ENCODE data around the gene RAPGEF5.

The RAPGEF5 gene

GRCh38 chr7:22395222-22395621 lies 38.3 kb upstream of the RAPGEF5 start:
- no peaks in the 10 kb centered on the region for H3K4me1 ChIP-seq (ENCODE audit: control insufficient read depth, insufficient read depth, low read length, unreplicated experiment)
- H2AFZ ChIP-seq (ENCODE audit: low read length, unreplicated experiment) = no peak overlapping the region
- H3K79me2 ChIP-seq (ENCODE audit: control insufficient read depth, insufficient read depth, low read length, unreplicated experiment) = no peaks in the 10 kb centered on the region
- H3K27me3 ChIP-seq (ENCODE audit: insufficient read depth, low read length) = no peaks in the 10 kb centered on the region
- H3K27ac ChIP-seq (ENCODE audit: low read depth, low read length) = no peak overlapping the region
- H3K36me3 ChIP-seq (ENCODE audit: insufficient read depth, low read length) = no peaks in the 10 kb centered on the region
- no peak overlapping the region for H3K4me3 ChIP-seq (ENCODE audit: low read depth, low read length)

GRCh38 chr7:22394739-22395138 lies 37.8 kb upstream of the RAPGEF5 start:
- Histone ChIP-seq H3K4me3 (ENCODE audit: low read depth, low read length) (no peak overlapping the region), H2AFZ (ENCODE audit: low read length, unreplicated experiment) (no peak overlapping the region), H3K27ac (ENCODE audit: low read depth, low read length) (no peak overlapping the region), H3K36me3 (ENCODE audit: insufficient read depth, low read length) (no peaks in the 10 kb centered on the region), H3K27me3 (ENCODE audit: insufficient read depth, low read length) (no peaks in the 10 kb centered on the region), H3K79me2 (ENCODE audit: control insufficient read depth, insufficient read depth, low read length, unreplicated experiment) (no peaks in the 10 kb centered on the region), H3K4me1 (ENCODE audit: control insufficient read depth, insufficient read depth, low read length, unreplicated experiment) (no peaks in the 10 kb centered on the region)

GRCh38 chr7:22393913-22394729 lies 37.2 kb upstream of the RAPGEF5 start:
- Histone ChIP-seq H3K27me3 (ENCODE audit: insufficient read depth, low read length) (no peaks in the 10 kb centered on the region), H2AFZ (ENCODE audit: low read length, unreplicated experiment) (no peak overlapping the region)

DNA sequence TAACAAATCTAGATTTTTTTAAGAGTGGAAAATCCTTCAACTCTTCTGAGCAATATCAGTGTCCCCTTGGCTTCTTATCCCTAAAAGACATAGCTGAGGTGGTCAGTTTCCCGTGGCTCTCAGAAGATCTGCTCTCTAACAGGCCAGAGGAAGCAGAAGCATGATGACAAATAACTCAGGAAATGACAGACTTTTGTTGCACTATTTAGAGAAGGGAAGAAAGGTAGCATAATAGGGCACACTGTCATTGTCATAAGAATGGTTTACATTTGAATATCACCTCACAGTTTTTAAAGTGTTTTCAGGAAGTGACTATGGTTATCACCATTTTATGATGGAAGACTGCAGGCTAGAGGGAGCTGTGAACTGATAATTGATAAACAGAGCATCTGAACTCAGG lies 33.6 kb upstream of the RAPGEF5 start:
- no peak overlapping the region for H3K27ac ChIP-seq (ENCODE audit: low read depth, low read length)
- H3K27me3 ChIP-seq (ENCODE audit: insufficient read depth, low read length) = no peaks in the 10 kb centered on the region
- H3K79me2 ChIP-seq (ENCODE audit: control insufficient read depth, insufficient read depth, low read length, unreplicated experiment) = no peaks in the 10 kb centered on the region
- no peak overlapping the region for H3K4me3 ChIP-seq (ENCODE audit: low read depth, low read length)
- H3K36me3 ChIP-seq (ENCODE audit: insufficient read depth, low read length) = no peaks in the 10 kb centered on the region
- no peak overlapping the region for H2AFZ ChIP-seq (ENCODE audit: low read length, unreplicated experiment)
- H3K4me1 ChIP-seq (ENCODE audit: control insufficient read depth, insufficient read depth, low read length, unreplicated experiment) = peaks cover 7% of the 10 kb centered on the region

More at GRCh38 chr7:22393913-22394729, 37.2 kb upstream of the RAPGEF5 start:
- no peaks in the 10 kb centered on the region for H3K79me2 ChIP-seq (ENCODE audit: control insufficient read depth, insufficient read depth, low read length, unreplicated experiment)
- H3K36me3 ChIP-seq (ENCODE audit: insufficient read depth, low read length) = no peaks in the 10 kb centered on the region
- no peak overlapping the region for H3K27ac ChIP-seq (ENCODE audit: low read depth, low read length)
- no peak overlapping the region for H3K4me3 ChIP-seq (ENCODE audit: low read depth, low read length)
- H3K4me1 ChIP-seq (ENCODE audit: control insufficient read depth, insufficient read depth, low read length, unreplicated experiment) = no peaks in the 10 kb centered on the region

DNA sequence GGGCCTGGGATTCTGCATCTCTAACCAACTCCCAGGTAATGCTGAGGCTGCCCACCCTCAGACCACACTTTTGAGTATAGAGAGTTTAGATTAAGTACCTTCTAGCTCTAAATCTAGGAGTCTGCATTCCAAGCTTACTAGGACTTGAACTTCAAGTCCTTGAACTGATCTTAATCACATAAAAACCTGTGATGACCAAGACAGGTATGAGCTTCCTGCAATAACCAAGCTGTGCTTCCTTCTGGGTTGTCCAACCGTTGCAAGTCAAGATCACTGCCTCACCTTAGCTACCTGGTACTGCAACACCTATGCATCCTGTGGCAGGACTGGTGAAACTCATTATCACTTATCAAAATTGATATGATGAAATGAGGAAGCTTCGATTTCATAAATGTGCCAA lies 32.9 kb upstream of the RAPGEF5 start:
- Histone ChIP-seq H3K4me1 (ENCODE audit: control insufficient read depth, insufficient read depth, low read length, unreplicated experiment) (peaks cover 7% of the 10 kb centered on the region), H3K27me3 (ENCODE audit: insufficient read depth, low read length) (no peaks in the 10 kb centered on the region), H3K79me2 (ENCODE audit: control insufficient read depth, insufficient read depth, low read length, unreplicated experiment) (no peaks in the 10 kb centered on the region), H3K36me3 (ENCODE audit: insufficient read depth, low read length) (no peaks in the 10 kb centered on the region), H3K4me3 (ENCODE audit: low read depth, low read length) (no peak overlapping the region), H2AFZ (ENCODE audit: low read length, unreplicated experiment) (no peak overlapping the region), H3K27ac (ENCODE audit: low read depth, low read length) (no peak overlapping the region)

GRCh38 chr7:22387583-22387982 lies 30.6 kb upstream of the RAPGEF5 start:
- no peaks in the 10 kb centered on the region for H3K79me2 ChIP-seq (ENCODE audit: control insufficient read depth, insufficient read depth, low read length, unreplicated experiment)
- no peaks in the 10 kb centered on the region for H3K36me3 ChIP-seq (ENCODE audit: insufficient read depth, low read length)
- H3K27ac ChIP-seq (ENCODE audit: low read depth, low read length) = no peak overlapping the region
- H3K4me3 ChIP-seq (ENCODE audit: low read depth, low read length) = no peak overlapping the region
- H3K4me1 ChIP-seq (ENCODE audit: control insufficient read depth, insufficient read depth, low read length, unreplicated experiment) = peaks cover 7% of the 10 kb centered on the region
- no peak overlapping the region for H2AFZ ChIP-seq (ENCODE audit: low read length, unreplicated experiment)
- no peaks in the 10 kb centered on the region for H3K27me3 ChIP-seq (ENCODE audit: insufficient read depth, low read length)

GRCh38 chr7:22386865-22387264 lies 29.9 kb upstream of the RAPGEF5 start:
- no peak overlapping the region for H3K4me3 ChIP-seq (ENCODE audit: low read depth, low read length)
- H3K4me1 ChIP-seq (ENCODE audit: control insufficient read depth, insufficient read depth, low read length, unreplicated experiment) = peaks cover 7% of the 10 kb centered on the region
- H3K79me2 ChIP-seq (ENCODE audit: control insufficient read depth, insufficient read depth, low read length, unreplicated experiment) = no peaks in the 10 kb centered on the region
- no peak overlapping the region for H2AFZ ChIP-seq (ENCODE audit: low read length, unreplicated experiment)
- no peaks in the 10 kb centered on the region for H3K27me3 ChIP-seq (ENCODE audit: insufficient read depth, low read length)
- no peaks in the 10 kb centered on the region for H3K36me3 ChIP-seq (ENCODE audit: insufficient read depth, low read length)
- H3K27ac ChIP-seq (ENCODE audit: low read depth, low read length) = no peak overlapping the region

DNA sequence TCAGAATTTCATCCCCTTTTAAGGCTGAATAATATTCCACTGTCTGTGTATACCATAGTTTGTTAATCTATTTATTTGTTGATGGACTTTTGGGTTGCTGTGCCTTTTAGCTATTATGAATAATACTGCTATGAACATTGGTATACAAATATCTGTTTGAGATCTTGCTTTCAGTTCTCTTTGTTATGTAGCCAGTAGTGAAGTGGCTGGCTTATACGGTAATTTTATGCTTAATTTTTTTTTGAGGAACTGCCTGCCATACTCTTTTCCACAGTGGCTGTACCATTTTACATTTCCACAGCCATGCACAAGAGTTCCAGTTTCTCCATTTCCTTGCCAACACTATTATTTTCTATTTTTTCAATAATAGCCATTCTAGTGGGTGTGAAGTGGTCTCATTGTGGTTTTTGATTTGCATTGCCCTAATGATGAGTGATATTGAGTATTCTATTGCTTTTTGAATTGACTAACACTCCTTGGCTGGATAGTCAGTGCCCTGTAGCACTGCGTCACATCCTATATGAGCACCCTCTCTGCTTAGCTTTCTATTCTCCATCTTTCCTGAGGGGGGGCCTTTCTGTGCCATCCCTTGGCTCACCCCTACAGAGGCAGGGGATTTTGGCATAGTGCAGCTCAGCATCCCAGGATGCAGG lies 29.4 kb upstream of the RAPGEF5 start:
- Histone ChIP-seq H3K36me3 (ENCODE audit: insufficient read depth, low read length) (no peaks in the 10 kb centered on the region), H3K27ac (ENCODE audit: low read depth, low read length) (no peak overlapping the region), H3K79me2 (ENCODE audit: control insufficient read depth, insufficient read depth, low read length, unreplicated experiment) (no peaks in the 10 kb centered on the region), H3K4me1 (ENCODE audit: control insufficient read depth, insufficient read depth, low read length, unreplicated experiment) (peaks cover 7% of the 10 kb centered on the region), H3K4me3 (ENCODE audit: low read depth, low read length) (no peak overlapping the region), H2AFZ (ENCODE audit: low read length, unreplicated experiment) (no peak overlapping the region), H3K27me3 (ENCODE audit: insufficient read depth, low read length) (no peaks in the 10 kb centered on the region)

GRCh38 chr7:22385326-22385725 lies 28.4 kb upstream of the RAPGEF5 start:
- Histone ChIP-seq H3K27ac (ENCODE audit: low read depth, low read length) (no peak overlapping the region), H3K4me3 (ENCODE audit: low read depth, low read length) (no peak overlapping the region), H3K36me3 (ENCODE audit: insufficient read depth, low read length) (no peaks in the 10 kb centered on the region), H3K4me1 (ENCODE audit: control insufficient read depth, insufficient read depth, low read length, unreplicated experiment) (peaks cover 7% of the 10 kb centered on the region), H3K27me3 (ENCODE audit: insufficient read depth, low read length) (no peaks in the 10 kb centered on the region), H2AFZ (ENCODE audit: low read length, unreplicated experiment) (no peak overlapping the region), H3K79me2 (ENCODE audit: control insufficient read depth, insufficient read depth, low read length, unreplicated experiment) (no peaks in the 10 kb centered on the region)

DNA sequence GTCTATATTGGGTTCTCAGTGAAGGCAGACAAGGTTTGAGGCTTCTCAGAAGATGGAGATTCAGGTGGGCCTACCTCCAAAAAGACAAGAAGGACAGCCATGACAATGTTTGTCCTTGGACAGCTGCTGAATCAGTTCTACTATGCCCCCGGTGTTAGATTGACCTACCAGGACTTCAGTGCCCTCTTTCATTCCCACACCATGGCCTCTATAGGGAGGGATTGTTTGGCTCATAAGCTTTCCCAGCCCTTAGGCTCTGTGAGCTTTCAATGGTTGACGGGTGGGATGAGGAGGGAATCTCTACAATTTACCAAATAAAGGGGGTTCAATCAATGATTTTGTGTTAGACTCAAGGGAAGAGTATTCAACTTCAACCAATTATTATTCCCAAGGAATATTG lies 23.4 kb upstream of the RAPGEF5 start:
- H3K4me1 ChIP-seq (ENCODE audit: control insufficient read depth, insufficient read depth, low read length, unreplicated experiment) = no peaks in the 10 kb centered on the region
- no peaks in the 10 kb centered on the region for H3K27me3 ChIP-seq (ENCODE audit: insufficient read depth, low read length)
- no peak overlapping the region for H3K4me3 ChIP-seq (ENCODE audit: low read depth, low read length)
- H3K27ac ChIP-seq (ENCODE audit: low read depth, low read length) = no peak overlapping the region
- H3K79me2 ChIP-seq (ENCODE audit: control insufficient read depth, insufficient read depth, low read length, unreplicated experiment) = no peaks in the 10 kb centered on the region
- H3K36me3 ChIP-seq (ENCODE audit: insufficient read depth, low read length) = no peaks in the 10 kb centered on the region
- no peak overlapping the region for H2AFZ ChIP-seq (ENCODE audit: low read length, unreplicated experiment)

Measured in ACC112 (cell line).